K562 (cell line): ENCODE measurements around the gene GALNT12. TPM values are rescaled to one million over a fixed set of nuclear protein-coding genes. Genes with fewer than 3 reads are reported as not detected.

Experiments
- BRF1 ChIP-seq: IDR thresholded peaks from 3 replicates; pipeline ENCODE4 v1.6.1; 2011; ENCODE audit warnings: borderline replicate concordance, mild to moderate bottlenecking; ENCODE audit not compliant: insufficient read length; ENCODE audit errors: extremely low read depth
- DNMT1 ChIP-seq: fragments of 450-650 bp; IDR thresholded peaks from 2 replicates; pipeline ENCODE4 v1.6.1; 2016; ENCODE audit warnings: antibody characterized with exemption, mild to moderate bottlenecking
- EGR1 ChIP-seq: fragments of 450-650 bp; conservative IDR thresholded peaks from 2 replicates; pipeline ENCODE4 v1.6.1; 2017; ENCODE audit warnings: mild to moderate bottlenecking
- HMG20A ChIP-seq: fragments of 450-650 bp; formaldehyde crosslinking; conservative IDR thresholded peaks from 2 replicates; pipeline ENCODE4 v1.4.0; 2020; ENCODE audit warnings: mild to moderate bottlenecking, mixed read lengths
- NCOA4 ChIP-seq: fragments of 450-650 bp; IDR thresholded peaks from 2 replicates; pipeline ENCODE4 v1.6.1; 2018; ENCODE audit warnings: mild to moderate bottlenecking; ENCODE audit not compliant: partially characterized antibody
- POLR2H ChIP-seq: IDR thresholded peaks from 2 replicates; pipeline ENCODE4 v1.6.1; 2016; ENCODE audit warnings: missing genetic modification characterization, low read depth, mild to moderate bottlenecking, control low read depth, missing compliant biosample characterization, moderate library complexity
- PYGO2 ChIP-seq: fragments of 450-650 bp; IDR thresholded peaks from 2 replicates; pipeline ENCODE4 v1.6.1; 2016; ENCODE audit warnings: mild to moderate bottlenecking, missing genetic modification characterization, moderate library complexity, missing compliant biosample characterization
- TEAD2 ChIP-seq: fragments of 450-650 bp; IDR thresholded peaks from 2 replicates; pipeline ENCODE4 v1.6.1; 2016; ENCODE audit warnings: missing genetic modification characterization, control low read depth, missing compliant biosample characterization
- ZNF184 ChIP-seq: sonication (generic); formaldehyde crosslinking; IDR thresholded peaks from 2 replicates; pipeline ENCODE4 v1.5.0; 2020; ENCODE audit warnings: missing genetic modification reagents
- ZNF695 ChIP-seq: fragments of 450-650 bp; formaldehyde crosslinking; IDR thresholded peaks from 2 replicates; pipeline ENCODE4 v1.4.0; 2020; ENCODE audit warnings: mild to moderate bottlenecking, moderate library complexity
- polyA plus RNA-seq, 8 experiments: library from polyadenylated mRNA; depleted of rRNA in 4 of 8; stranded (reverse) in 5 of 8; unstranded in 3 of 8; fragments of >200 nt; fragmentation: Nextera tagmentation in 2 of 8; fragmentation: Illumina TruSeq in 1 of 8; extraction: Ambion mirVana in 2 of 8; extraction: Trizol in 1 of 8; gene quantifications; 2 replicates each; pipeline versions ENCODE4 v1.2.1 to v1.2.3, GENCODE V29; 2011 to 2014; ENCODE audit warnings: inconsistent platforms in 1 of 8, missing spikeins in 1 of 8
- total RNA-seq, 7 experiments: library from RNA; depleted of rRNA in 6 of 7; stranded (reverse); fragments of >200 nt in 6 of 7; fragmentation: Illumina TruSeq in 2 of 7; extraction: Trizol in 2 of 7; gene quantifications; 2 replicates each; pipeline versions ENCODE4 v1.2.1 to v1.2.3, GENCODE V29; 2011 to 2021; ENCODE audit warnings: low replicate concordance in 1 of 7
- TF ChIP-seq, protein P1 (sequence below), 2 experiments: fragments of 450-650 bp; formaldehyde crosslinking in 1 of 2; IDR thresholded peaks; 2 replicates each; pipeline versions ENCODE4 v1.4.0 to v1.6.1; 2014 to 2020; ENCODE audit warnings: mild to moderate bottlenecking in 2 of 2, borderline replicate concordance in 1 of 2, low read depth in 1 of 2
- TF ChIP-seq, protein P2 (sequence below): fragments of 450-650 bp; formaldehyde crosslinking; conservative IDR thresholded peaks from 2 replicates; pipeline ENCODE4 v1.4.0; 2022; ENCODE audit warnings: mild to moderate bottlenecking, missing genetic modification characterization
- TF ChIP-seq, protein P3 (sequence below): fragments of 250-450 bp; sonication (Bioruptor Pico); IDR thresholded peaks from 2 replicates; pipeline ENCODE4 v1.8.0; 2022; ENCODE audit warnings: moderate library complexity, mild to moderate bottlenecking, inconsistent platforms
- TF ChIP-seq, protein P4 (sequence below): fragments of 450-650 bp; formaldehyde crosslinking; IDR thresholded peaks from 2 replicates; pipeline ENCODE4 v1.4.0; 2020; ENCODE audit warnings: mild to moderate bottlenecking, moderate library complexity
- TF ChIP-seq, protein P5 (sequence below): fragments of 450-650 bp; conservative IDR thresholded peaks from 2 replicates; pipeline ENCODE4 v1.6.1; 2016; ENCODE audit warnings: missing genetic modification characterization, low read depth, mild to moderate bottlenecking, missing compliant biosample characterization, moderate library complexity

GALNT12 gene
- total and polyA plus RNA-seq, 9 of the 15 experiments (the other 6 are each of a cell fraction or from before 2014, with no cell fraction given), result 29.7 to 82.9 (median 44.2) TPM

DNA sequence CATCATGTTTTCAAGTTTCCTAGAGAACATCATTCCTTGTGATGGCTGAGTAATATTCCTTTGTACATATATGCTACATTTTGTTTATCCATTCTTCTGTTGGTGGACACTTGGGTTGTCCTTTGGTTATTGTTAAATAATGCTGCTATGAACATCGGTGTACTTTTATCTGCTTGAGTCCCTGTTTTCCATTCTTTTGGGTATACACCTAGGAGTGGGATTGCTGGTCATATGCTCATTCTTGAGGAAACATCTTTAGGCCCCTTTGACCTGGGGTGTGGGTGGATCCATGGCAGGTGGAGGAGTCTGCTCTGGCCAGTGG is 25.3 kb downstream of the GALNT12 start (continued):
- TF ChIP-seq, protein P1, sequence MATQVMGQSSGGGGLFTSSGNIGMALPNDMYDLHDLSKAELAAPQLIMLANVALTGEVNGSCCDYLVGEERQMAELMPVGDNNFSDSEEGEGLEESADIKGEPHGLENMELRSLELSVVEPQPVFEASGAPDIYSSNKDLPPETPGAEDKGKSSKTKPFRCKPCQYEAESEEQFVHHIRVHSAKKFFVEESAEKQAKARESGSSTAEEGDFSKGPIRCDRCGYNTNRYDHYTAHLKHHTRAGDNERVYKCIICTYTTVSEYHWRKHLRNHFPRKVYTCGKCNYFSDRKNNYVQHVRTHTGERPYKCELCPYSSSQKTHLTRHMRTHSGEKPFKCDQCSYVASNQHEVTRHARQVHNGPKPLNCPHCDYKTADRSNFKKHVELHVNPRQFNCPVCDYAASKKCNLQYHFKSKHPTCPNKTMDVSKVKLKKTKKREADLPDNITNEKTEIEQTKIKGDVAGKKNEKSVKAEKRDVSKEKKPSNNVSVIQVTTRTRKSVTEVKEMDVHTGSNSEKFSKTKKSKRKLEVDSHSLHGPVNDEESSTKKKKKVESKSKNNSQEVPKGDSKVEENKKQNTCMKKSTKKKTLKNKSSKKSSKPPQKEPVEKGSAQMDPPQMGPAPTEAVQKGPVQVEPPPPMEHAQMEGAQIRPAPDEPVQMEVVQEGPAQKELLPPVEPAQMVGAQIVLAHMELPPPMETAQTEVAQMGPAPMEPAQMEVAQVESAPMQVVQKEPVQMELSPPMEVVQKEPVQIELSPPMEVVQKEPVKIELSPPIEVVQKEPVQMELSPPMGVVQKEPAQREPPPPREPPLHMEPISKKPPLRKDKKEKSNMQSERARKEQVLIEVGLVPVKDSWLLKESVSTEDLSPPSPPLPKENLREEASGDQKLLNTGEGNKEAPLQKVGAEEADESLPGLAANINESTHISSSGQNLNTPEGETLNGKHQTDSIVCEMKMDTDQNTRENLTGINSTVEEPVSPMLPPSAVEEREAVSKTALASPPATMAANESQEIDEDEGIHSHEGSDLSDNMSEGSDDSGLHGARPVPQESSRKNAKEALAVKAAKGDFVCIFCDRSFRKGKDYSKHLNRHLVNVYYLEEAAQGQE (IDR thresholded peaks at IDR 0.05; ENCODE audit: borderline replicate concordance), result no peak
- TF ChIP-seq, protein P1 (CRISPR knock-in tag; IDR thresholded peaks at IDR 0.05; ENCODE audit: low read depth), result no peak
- no peak for TF ChIP-seq DNMT1
- no peak for TF ChIP-seq BRF1
- TF ChIP-seq TEAD2, result no peak; the same call in 1 of the 2 replicates
- no peak for TF ChIP-seq ZNF184 (CRISPR knock-in tag)
- TF ChIP-seq, protein P2, sequence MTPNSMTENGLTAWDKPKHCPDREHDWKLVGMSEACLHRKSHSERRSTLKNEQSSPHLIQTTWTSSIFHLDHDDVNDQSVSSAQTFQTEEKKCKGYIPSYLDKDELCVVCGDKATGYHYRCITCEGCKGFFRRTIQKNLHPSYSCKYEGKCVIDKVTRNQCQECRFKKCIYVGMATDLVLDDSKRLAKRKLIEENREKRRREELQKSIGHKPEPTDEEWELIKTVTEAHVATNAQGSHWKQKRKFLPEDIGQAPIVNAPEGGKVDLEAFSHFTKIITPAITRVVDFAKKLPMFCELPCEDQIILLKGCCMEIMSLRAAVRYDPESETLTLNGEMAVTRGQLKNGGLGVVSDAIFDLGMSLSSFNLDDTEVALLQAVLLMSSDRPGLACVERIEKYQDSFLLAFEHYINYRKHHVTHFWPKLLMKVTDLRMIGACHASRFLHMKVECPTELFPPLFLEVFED (CRISPR knock-in tag), result no peak
- TF ChIP-seq, protein P3, sequence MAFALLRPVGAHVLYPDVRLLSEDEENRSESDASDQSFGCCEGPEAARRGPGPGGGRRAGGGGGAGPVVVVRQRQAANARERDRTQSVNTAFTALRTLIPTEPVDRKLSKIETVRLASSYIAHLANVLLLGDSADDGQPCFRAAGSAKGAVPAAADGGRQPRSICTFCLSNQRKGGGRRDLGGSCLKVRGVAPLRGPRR (CRISPR knock-in tag), result no peak
- no peak for TF ChIP-seq PYGO2 (tag)
- TF ChIP-seq NCOA4, result no peak
- TF ChIP-seq ZNF695, result no peak
- TF ChIP-seq, protein P4, sequence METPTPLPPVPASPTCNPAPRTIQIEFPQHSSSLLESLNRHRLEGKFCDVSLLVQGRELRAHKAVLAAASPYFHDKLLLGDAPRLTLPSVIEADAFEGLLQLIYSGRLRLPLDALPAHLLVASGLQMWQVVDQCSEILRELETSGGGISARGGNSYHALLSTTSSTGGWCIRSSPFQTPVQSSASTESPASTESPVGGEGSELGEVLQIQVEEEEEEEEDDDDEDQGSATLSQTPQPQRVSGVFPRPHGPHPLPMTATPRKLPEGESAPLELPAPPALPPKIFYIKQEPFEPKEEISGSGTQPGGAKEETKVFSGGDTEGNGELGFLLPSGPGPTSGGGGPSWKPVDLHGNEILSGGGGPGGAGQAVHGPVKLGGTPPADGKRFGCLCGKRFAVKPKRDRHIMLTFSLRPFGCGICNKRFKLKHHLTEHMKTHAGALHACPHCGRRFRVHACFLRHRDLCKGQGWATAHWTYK (CRISPR knock-in tag), result no peak
- TF ChIP-seq, protein P5, sequence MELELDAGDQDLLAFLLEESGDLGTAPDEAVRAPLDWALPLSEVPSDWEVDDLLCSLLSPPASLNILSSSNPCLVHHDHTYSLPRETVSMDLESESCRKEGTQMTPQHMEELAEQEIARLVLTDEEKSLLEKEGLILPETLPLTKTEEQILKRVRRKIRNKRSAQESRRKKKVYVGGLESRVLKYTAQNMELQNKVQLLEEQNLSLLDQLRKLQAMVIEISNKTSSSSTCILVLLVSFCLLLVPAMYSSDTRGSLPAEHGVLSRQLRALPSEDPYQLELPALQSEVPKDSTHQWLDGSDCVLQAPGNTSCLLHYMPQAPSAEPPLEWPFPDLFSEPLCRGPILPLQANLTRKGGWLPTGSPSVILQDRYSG, result peak; percentile 33; the same call in 1 of the 2 replicates
- TF ChIP-seq POLR2H, result no peak
- no peak for TF ChIP-seq HMG20A (CRISPR knock-in tag)
- peak; percentile 87; the same call in 1 of the 2 replicates for TF ChIP-seq EGR1
